A673 (cell line): ENCODE results near the gene FLT4. TPM values are rescaled to one million over a fixed set of nuclear protein-coding genes. Genes with fewer than 3 reads are reported as not detected.

Experiments
- BruUV-seq: library from RNA; stranded (reverse); fragments of 400-500 nt; replicated peaks from 2 replicates; lab custom pipeline; 2021; lab: Mats Ljungman, UMichigan
- CTCF ChIA-PET: fragments of 300-600 bp; sonication (Branson Sonifier 250); formaldehyde crosslinking; loops from one replicate; lab custom pipeline; 2022; ENCODE audit warnings: antibody characterized with exemption; lab: Charles Lee
- POLR2A ChIA-PET: fragments of 300-600 bp; sonication (Branson Sonifier 250); formaldehyde crosslinking; loops from one replicate; lab custom pipeline; 2022; ENCODE audit warnings: antibody characterized with exemption; ENCODE audit not compliant: low non-redundant PET; lab: Charles Lee
- DNase-seq: peaks from one replicate; pipeline ENCODE4 v3.0.0-alpha.2; 2015; ENCODE audit warnings: low spot score
- H3K27ac ChIP-seq: fragments of 200-600 bp; sonication (generic); 2 replicates; pipeline ENCODE4 v1.5.1; 2016; ENCODE audit warnings: mixed run types, low read depth, mild to moderate bottlenecking, mixed read lengths, antibody characterized with exemption, low read length; ENCODE audit not compliant: poor library complexity, severe bottlenecking
- H3K27me3 ChIP-seq: fragments of 200-600 bp; sonication (generic); replicated peaks from 2 replicates; pipeline ENCODE4 v1.6.1; 2017; ENCODE audit warnings: mixed run types, low read depth, mild to moderate bottlenecking, mixed read lengths, antibody characterized with exemption, low read length; ENCODE audit not compliant: insufficient read depth, poor library complexity
- H3K36me3 ChIP-seq: fragments of 200-600 bp; sonication (generic); 2 replicates; pipeline ENCODE4 v1.6.1; 2016; ENCODE audit warnings: mixed run types, mild to moderate bottlenecking, mixed read lengths, antibody characterized with exemption, low read length; ENCODE audit not compliant: insufficient read depth, poor library complexity, severe bottlenecking
- H3K4me1 ChIP-seq: fragments of 200-600 bp; sonication (generic); 2 replicates; pipeline ENCODE4 v1.6.1; 2017; ENCODE audit warnings: mixed run types, mild to moderate bottlenecking, mixed read lengths, antibody characterized with exemption, low read length; ENCODE audit not compliant: insufficient read depth, poor library complexity, severe bottlenecking
- H3K4me3 ChIP-seq: fragments of 200-600 bp; sonication (generic); 2 replicates; pipeline ENCODE4 v1.5.1; 2016; ENCODE audit warnings: low read depth, mixed run types, mild to moderate bottlenecking, mixed read lengths, low read length; ENCODE audit not compliant: poor library complexity, severe bottlenecking
- H3K9me3 ChIP-seq: fragments of 200-600 bp; sonication (generic); 2 replicates; pipeline ENCODE4 v1.6.1; 2016; ENCODE audit warnings: mixed run types, low read depth, mild to moderate bottlenecking, mixed read lengths, antibody characterized with exemption, low read length; ENCODE audit not compliant: poor library complexity, severe bottlenecking
- EZH2 ChIP-seq: fragments of 200-600 bp; sonication (generic); IDR thresholded peaks from 2 replicates; pipeline ENCODE4 v1.6.1; 2017; ENCODE audit warnings: borderline replicate concordance, low read depth, mild to moderate bottlenecking, mixed read lengths, antibody characterized with exemption, low read length; ENCODE audit not compliant: poor library complexity, severe bottlenecking
- intact Hi-C: fragments of 100-400 bp; cut with micrococcal nuclease; formaldehyde crosslinking; loops from one replicate; pipeline ENCODE4 v1.10.0; 2022; ENCODE audit not compliant: unreplicated experiment
- total RNA-seq: library from RNA; stranded (reverse); gene quantifications from 2 replicates; pipeline ENCODE4 v1.2.3, GENCODE V29; 2021
- TF ChIP-seq, protein P1 (sequence below): fragments of 300-800, 200-600 bp; sonication (generic); conservative IDR thresholded peaks from 2 replicates; pipeline ENCODE4 v1.5.1; 2017; ENCODE audit warnings: low read depth, mild to moderate bottlenecking, antibody characterized with exemption, low read length, moderate library complexity, mixed read lengths

FLT4 gene
- total RNA-seq, 1 experiment from 2014 or later, result 8.6 TPM

DNA sequence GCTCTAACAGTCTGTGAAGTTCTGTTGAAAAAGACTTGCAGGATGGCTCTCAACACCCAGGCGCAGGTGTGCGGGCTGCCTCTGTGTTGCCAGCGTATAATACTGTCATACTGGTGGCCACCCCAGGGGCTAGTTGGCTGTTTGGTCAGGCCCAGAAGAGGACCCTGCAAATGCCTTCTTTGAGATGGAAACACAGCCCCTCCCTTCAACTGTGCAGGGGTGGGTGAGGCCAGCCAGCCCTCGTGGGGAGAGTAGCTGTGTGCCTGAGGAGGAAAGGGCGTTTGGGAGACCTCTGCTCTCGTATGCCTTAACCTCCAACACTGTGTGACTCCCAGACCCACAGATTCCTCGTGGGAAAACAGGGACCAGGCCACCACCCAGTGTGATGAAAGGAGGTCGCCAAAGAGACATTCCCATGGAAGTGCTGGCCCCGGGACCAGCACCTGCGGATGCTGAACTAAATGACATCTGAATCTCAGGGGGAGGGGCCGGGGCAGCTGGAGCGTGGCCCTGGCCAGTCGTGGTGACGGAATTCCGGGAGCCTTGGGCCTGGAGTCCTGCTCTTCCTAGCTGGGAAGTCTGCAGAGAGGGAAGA lies 46.8 kb downstream of the FLT4 start:
- Histone ChIP-seq H3K27me3 (no peaks in the 10 kb centered on the region), H3K27ac (no peak overlapping the region), H3K36me3 (no peaks in the 10 kb centered on the region), H3K4me1 (no peaks in the 10 kb centered on the region), H3K4me3 (no peak overlapping the region), H3K9me3 (no peaks in the 10 kb centered on the region)
- CTCF ChIA-PET, result no interaction called here
- POLR2A ChIA-PET, result no interaction called here
- no TSS peak for BruUV-seq
- intact Hi-C loops, result no loop called here
- DNase-seq, result no peak
- TF ChIP-seq EZH2, result no peak
- TF ChIP-seq, protein P1, sequence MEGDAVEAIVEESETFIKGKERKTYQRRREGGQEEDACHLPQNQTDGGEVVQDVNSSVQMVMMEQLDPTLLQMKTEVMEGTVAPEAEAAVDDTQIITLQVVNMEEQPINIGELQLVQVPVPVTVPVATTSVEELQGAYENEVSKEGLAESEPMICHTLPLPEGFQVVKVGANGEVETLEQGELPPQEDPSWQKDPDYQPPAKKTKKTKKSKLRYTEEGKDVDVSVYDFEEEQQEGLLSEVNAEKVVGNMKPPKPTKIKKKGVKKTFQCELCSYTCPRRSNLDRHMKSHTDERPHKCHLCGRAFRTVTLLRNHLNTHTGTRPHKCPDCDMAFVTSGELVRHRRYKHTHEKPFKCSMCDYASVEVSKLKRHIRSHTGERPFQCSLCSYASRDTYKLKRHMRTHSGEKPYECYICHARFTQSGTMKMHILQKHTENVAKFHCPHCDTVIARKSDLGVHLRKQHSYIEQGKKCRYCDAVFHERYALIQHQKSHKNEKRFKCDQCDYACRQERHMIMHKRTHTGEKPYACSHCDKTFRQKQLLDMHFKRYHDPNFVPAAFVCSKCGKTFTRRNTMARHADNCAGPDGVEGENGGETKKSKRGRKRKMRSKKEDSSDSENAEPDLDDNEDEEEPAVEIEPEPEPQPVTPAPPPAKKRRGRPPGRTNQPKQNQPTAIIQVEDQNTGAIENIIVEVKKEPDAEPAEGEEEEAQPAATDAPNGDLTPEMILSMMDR, result no peak

DNA sequence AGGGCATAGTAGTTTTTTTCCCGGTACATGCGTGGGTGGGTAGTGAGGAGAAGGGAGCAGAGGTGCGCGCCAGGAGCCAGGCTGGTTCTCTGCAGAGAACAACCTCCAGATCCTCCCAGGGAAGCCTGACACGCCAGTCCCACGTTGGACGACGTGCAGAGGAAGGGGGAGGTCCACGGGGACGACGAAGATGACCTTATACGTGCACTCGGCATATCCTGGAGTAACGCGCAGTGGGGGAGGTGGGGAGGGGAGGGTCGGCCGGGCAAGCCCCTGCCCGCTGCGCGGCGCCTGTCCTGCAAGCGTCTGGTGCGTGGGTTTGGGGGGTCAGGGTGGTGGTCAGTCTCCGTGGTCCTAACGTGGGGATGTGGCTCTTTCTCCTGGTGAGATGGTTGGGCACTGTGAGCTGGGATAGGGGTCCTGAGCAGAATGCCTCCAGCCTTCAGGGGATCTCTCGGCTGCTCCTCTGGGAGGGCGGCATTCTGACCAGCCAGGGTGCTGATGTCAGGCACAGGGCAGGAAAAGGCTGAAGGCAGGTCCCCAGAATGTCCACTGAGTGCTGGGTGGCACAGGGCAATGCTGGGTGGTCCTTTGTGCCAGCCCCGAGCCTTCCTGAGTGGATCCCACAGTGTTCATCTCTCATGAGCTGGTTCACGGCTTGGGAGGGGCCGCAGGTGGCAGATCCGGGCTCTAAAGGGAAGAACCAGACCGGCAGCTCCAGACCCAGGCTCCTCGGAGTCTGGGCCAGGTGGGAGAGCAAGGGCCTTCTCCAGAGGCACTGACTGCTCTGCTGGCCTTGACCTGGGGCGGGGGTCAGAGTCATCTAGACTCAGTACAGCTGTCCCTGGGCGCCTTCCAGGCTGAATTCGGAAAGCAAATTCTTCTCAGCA lies 47.6 kb downstream of the FLT4 start:
- H3K4me3 ChIP-seq, result no peak overlapping the region
- CTCF ChIA-PET, result no interaction called here
- TF ChIP-seq, protein P1, result no peak
- TF ChIP-seq EZH2, result no peak
- no peaks in the 10 kb centered on the region for H3K36me3 ChIP-seq
- POLR2A ChIA-PET, result no interaction called here
- H3K9me3 ChIP-seq, result no peaks in the 10 kb centered on the region
- H3K4me1 ChIP-seq, result no peaks in the 10 kb centered on the region
- no peak for DNase-seq
- BruUV-seq, result no TSS peak
- H3K27ac ChIP-seq, result no peak overlapping the region
- intact Hi-C loops, result no loop called here
- H3K27me3 ChIP-seq, result no peaks in the 10 kb centered on the region

DNA sequence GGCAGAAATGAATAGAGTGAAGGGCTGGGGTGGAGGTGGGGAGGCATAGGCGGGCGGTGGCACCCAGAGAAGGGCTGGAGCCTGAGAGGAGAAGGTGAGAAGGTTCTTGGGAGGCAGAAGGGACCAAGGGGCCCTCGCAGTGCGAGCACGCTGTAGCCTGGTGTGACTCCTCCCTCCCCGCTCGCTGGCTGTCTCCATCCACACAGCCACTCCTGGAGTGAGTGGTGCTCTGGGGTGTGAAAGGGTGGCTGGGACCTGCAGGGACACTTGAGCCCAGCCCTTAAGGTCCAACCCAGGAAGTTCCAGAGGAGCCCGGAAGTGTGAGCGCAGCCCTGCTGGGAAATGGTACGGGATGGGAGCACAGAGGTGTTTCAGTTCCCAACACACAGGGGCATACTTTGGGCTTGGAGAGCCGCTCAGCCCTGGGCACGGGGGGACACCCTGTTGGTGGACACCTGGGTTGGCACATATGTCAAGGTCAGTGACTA lies 48.8 kb downstream of the FLT4 start:
- no peaks in the 10 kb centered on the region for H3K4me1 ChIP-seq
- no peak overlapping the region for H3K27ac ChIP-seq
- H3K27me3 ChIP-seq, result no peaks in the 10 kb centered on the region
- ChIA-PET POLR2A (no interaction called here), CTCF (no interaction called here)
- intact Hi-C loops, result no loop called here
- TF ChIP-seq EZH2, result no peak
- TF ChIP-seq, protein P1, result no peak
- no peak for DNase-seq
- H3K9me3 ChIP-seq, result no peaks in the 10 kb centered on the region
- H3K4me3 ChIP-seq, result no peak overlapping the region
- BruUV-seq, result no TSS peak
- no peaks in the 10 kb centered on the region for H3K36me3 ChIP-seq
